Body of pancreas (tissue), 4 donors: ENCODE results near the gene MAP3K21.

Experiments used
- POLR2A ChIP-seq, 3 donors: fragments of 450-650 bp; IDR thresholded peaks; one replicate each; pipeline ENCODE4 v1.6.1; 2016; ENCODE audit warnings: antibody characterized with exemption in 3 of 3, mild to moderate bottlenecking in 2 of 3
- TF ChIP-seq, protein P1 (sequence below), 7 experiments: fragments of 450-650 bp in 4 of 7; fragments of 200-600 bp in 3 of 7; sonication (generic) in 3 of 7; IDR thresholded peaks; one replicate each; pipeline ENCODE4 v1.5.1; 2016 to 2019; ENCODE audit warnings: antibody characterized with exemption in 7 of 7

DNA sequence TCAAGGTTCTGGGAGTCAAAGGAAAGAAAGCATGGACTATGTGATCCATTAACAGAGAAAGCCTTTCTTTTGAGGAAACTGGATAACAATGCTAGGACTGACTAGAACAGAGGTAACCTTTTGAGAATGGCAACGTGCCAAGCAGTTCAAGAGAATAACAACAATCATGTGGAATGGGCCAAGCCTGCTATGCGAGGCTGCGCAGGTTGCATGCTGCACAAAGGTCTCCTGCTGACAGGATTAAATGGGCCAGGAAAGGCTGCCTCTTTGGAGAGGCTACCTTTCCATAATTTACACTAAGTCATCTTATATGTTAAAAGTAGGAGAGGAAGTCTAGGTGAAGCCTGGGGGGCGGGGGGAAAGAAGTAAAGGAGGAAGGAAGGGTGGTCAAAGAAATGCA is 37.8 kb upstream of the MAP3K21 start:
- TF ChIP-seq, protein P1, sequence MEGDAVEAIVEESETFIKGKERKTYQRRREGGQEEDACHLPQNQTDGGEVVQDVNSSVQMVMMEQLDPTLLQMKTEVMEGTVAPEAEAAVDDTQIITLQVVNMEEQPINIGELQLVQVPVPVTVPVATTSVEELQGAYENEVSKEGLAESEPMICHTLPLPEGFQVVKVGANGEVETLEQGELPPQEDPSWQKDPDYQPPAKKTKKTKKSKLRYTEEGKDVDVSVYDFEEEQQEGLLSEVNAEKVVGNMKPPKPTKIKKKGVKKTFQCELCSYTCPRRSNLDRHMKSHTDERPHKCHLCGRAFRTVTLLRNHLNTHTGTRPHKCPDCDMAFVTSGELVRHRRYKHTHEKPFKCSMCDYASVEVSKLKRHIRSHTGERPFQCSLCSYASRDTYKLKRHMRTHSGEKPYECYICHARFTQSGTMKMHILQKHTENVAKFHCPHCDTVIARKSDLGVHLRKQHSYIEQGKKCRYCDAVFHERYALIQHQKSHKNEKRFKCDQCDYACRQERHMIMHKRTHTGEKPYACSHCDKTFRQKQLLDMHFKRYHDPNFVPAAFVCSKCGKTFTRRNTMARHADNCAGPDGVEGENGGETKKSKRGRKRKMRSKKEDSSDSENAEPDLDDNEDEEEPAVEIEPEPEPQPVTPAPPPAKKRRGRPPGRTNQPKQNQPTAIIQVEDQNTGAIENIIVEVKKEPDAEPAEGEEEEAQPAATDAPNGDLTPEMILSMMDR (IDR thresholded peaks at IDR 0.05) = no peak
- no peak for TF ChIP-seq POLR2A (IDR thresholded peaks at IDR 0.05)
